Esophagus muscularis mucosa (tissue), 4 donors: ENCODE data around the gene TMEM53.

Source experiments
- EP300 ChIP-seq: sonication (generic); formaldehyde crosslinking; IDR thresholded peaks from one replicate; pipeline ENCODE4 v1.6.1; 2017; ENCODE audit warnings: antibody characterized with exemption
- POLR2A ChIP-seq: fragments of 450-650 bp; IDR thresholded peaks from one replicate; pipeline ENCODE4 v1.6.1; 2017; ENCODE audit warnings: antibody characterized with exemption, moderate library complexity, mild to moderate bottlenecking, low read depth
- POLR2AphosphoS5 ChIP-seq, 2 donors: sonication (generic); formaldehyde crosslinking; IDR thresholded peaks; one replicate each; pipeline ENCODE4 v1.6.1; 2017; ENCODE audit warnings: antibody characterized with exemption in 2 of 2
- TF ChIP-seq, protein P1 (sequence below), 3 experiments: fragments of 200-600 bp in 2 of 3; fragments of 450-650 bp in 1 of 3; sonication (generic) in 2 of 3; IDR thresholded peaks; one replicate each; pipeline ENCODE4 v1.5.1; 2017 to 2019; ENCODE audit warnings: antibody characterized with exemption in 3 of 3, mild to moderate bottlenecking in 2 of 3, moderate library complexity in 1 of 3

DNA sequence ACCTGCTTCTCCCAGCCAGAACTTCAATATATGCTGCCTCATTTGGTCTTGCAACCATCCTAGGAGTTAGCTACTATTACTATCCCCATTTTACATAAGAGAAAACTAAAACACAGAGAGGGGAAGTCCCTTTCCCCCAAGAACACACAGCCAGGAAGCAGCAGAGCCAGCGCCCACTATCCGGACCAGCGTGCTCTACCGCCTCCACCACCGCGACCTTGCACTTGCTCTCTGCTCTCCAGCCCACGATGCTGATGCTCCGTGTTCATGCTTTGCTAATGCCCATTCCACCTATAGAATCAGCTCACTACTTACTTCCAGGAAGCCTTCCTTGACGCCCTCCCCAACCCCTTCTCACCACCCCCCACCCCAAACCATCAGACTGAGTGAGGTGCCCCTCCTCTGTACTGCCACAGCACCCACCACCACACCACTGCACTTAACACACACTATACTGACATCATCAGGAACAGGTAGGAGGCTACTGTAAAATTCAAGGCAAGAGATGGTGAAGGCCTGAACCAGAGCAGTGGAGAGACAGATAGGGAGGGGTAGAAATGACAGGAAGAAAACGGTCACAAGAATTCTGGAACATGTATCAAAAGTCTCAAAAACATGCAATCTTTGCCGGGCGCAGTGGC is 9.4 kb downstream of the TMEM53 start:
- no peak for TF ChIP-seq POLR2A
- no peak for TF ChIP-seq POLR2AphosphoS5 (IDR thresholded peaks at IDR 0.05)
- TF ChIP-seq, protein P1, sequence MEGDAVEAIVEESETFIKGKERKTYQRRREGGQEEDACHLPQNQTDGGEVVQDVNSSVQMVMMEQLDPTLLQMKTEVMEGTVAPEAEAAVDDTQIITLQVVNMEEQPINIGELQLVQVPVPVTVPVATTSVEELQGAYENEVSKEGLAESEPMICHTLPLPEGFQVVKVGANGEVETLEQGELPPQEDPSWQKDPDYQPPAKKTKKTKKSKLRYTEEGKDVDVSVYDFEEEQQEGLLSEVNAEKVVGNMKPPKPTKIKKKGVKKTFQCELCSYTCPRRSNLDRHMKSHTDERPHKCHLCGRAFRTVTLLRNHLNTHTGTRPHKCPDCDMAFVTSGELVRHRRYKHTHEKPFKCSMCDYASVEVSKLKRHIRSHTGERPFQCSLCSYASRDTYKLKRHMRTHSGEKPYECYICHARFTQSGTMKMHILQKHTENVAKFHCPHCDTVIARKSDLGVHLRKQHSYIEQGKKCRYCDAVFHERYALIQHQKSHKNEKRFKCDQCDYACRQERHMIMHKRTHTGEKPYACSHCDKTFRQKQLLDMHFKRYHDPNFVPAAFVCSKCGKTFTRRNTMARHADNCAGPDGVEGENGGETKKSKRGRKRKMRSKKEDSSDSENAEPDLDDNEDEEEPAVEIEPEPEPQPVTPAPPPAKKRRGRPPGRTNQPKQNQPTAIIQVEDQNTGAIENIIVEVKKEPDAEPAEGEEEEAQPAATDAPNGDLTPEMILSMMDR (IDR thresholded peaks at IDR 0.05): no peak
- TF ChIP-seq EP300: no peak
